Measurements from ENCODE around the gene FGF14.

The FGF14 gene

GRCh38 chr13:101811284-101811839, 590.5 kb downstream of the FGF14 start:
- DNase-seq, result no peak
- intact Hi-C loops (cut with DNase I), result no loop called here

- intact Hi-C loops (cut with DNase I), result no loop called here
- DNase-seq, result no peak
These were observed 602.7 kb downstream of the FGF14 start for GRCh38 chr13:101799196-101799595.

- no peak for DNase-seq
- intact Hi-C loops (cut with DNase I), result no loop called here
These were observed 603.4 kb downstream of the FGF14 start for GRCh38 chr13:101798437-101798836.

- intact Hi-C loops (cut with DNase I), result no loop called here
- DNase-seq, result no peak
These were observed 606.4 kb downstream of the FGF14 start for GRCh38 chr13:101795460-101795859.

- intact Hi-C loops (cut with DNase I), result no loop called here
- no peak for DNase-seq
These were observed 606.8 kb downstream of the FGF14 start for GRCh38 chr13:101795025-101795424.

- no peak for DNase-seq
- intact Hi-C loops (cut with DNase I), result no loop called here
These were observed 609.7 kb downstream of the FGF14 start for GRCh38 chr13:101792189-101792588.

- peak in 23 of 42 donors; percentile 0 to 40 (median 13) for DNase-seq
- intact Hi-C loops (cut with DNase I), result no loop called here
These were observed 616.0 kb downstream of the FGF14 start for GRCh38 chr13:101785858-101786257.

GRCh38 chr13:101784313-101784712, 617.5 kb downstream of the FGF14 start:
- no peak for DNase-seq

GRCh38 chr13:101783554-101783953, 618.3 kb downstream of the FGF14 start:
- intact Hi-C loops (cut with DNase I), result no loop called here
- DNase-seq, result no peak

More at GRCh38 chr13:101784313-101784712, 617.5 kb downstream of the FGF14 start:
- intact Hi-C loops (cut with DNase I), result no loop called here

GRCh38 chr13:101780211-101780610, 621.6 kb downstream of the FGF14 start:
- intact Hi-C loops (cut with DNase I), result no loop called here

GRCh38 chr13:101779147-101779546, 622.7 kb downstream of the FGF14 start:
- no peak for DNase-seq
- intact Hi-C loops (cut with DNase I), result no loop called here

More at GRCh38 chr13:101780211-101780610, 621.6 kb downstream of the FGF14 start:
- no peak for DNase-seq

GRCh38 chr13:101775267-101775666, 626.6 kb downstream of the FGF14 start:
- no peak for DNase-seq

GRCh38 chr13:101774393-101774792, 627.5 kb downstream of the FGF14 start:
- intact Hi-C loops (cut with DNase I), result no loop called here
- DNase-seq, result no peak

More at GRCh38 chr13:101775267-101775666, 626.6 kb downstream of the FGF14 start:
- intact Hi-C loops (cut with DNase I), result no loop called here

GRCh38 chr13:101773062-101773461, 628.8 kb downstream of the FGF14 start:
- intact Hi-C loops (cut with DNase I), result no loop called here
- no peak for DNase-seq

GRCh38 chr13:101767131-101767530, 634.7 kb downstream of the FGF14 start:
- peak in 21 of 42 donors; percentile 1 to 69 (median 22) for DNase-seq
- intact Hi-C loops (cut with DNase I), result no loop called here

GRCh38 chr13:101763191-101763590, 638.7 kb downstream of the FGF14 start:
- intact Hi-C loops (cut with DNase I), result no loop called here
- no peak for DNase-seq

- DNase-seq, result peak in 2 of 42 donors; percentile 9 to 28
- intact Hi-C loops (cut with DNase I), result loop anchor here (5.0 to 10.0 kb wide), 2 partner anchors 243 to 610 kb away; no protein-coding TSS in a partner anchor
These were observed 644.3 kb downstream of the FGF14 start for GRCh38 chr13:101757446-101758039.

- intact Hi-C loops (cut with DNase I), result loop anchor here (5.0 to 10.0 kb wide), 2 partner anchors 241 to 608 kb away; no protein-coding TSS in a partner anchor
- DNase-seq, result no peak
These were observed 646.5 kb downstream of the FGF14 start for GRCh38 chr13:101755228-101755887.

GRCh38 chr13:101752432-101752831, 649.4 kb downstream of the FGF14 start:
- DNase-seq, result no peak
- intact Hi-C loops (cut with DNase I), result loop anchor here (10.0 kb wide), 1 partner anchor 238 kb away; no protein-coding TSS in a partner anchor

- DNase-seq, result no peak
- intact Hi-C loops (cut with DNase I), result loop anchor here (10.0 kb wide), 1 partner anchor 237 kb away; no protein-coding TSS in a partner anchor
These were observed 650.4 kb downstream of the FGF14 start for GRCh38 chr13:101751488-101751887.

All from head of caudate nucleus (tissue), 42 donors.